ENCODE measurements around the gene NQO2. TPM values are rescaled to one million over a fixed set of nuclear protein-coding genes. Genes with fewer than 3 reads are reported as not detected.

Gene NQO2
- total RNA-seq, 1 experiment from 2014 or later: 26.8 TPM

- H3K9me3 ChIP-seq (ENCODE audit: low read length): no peaks in the 10 kb centered on the region
Observed at GRCh38 chr6:3022765-3023662, 23.3 kb downstream of the NQO2 start.

GRCh38 chr6:3023663-3024483, 24.2 kb downstream of the NQO2 start:
- Histone ChIP-seq H3K4me2 (ENCODE audit: low read length) (peak overlapping the region; percentile 43), H3K27me3 (ENCODE audit: low read length) (no peaks in the 10 kb centered on the region), H3K36me3 (ENCODE audit: low read depth, low read length) (peaks cover 6% of the 10 kb centered on the region; the same call in 1 of the 2 replicates), H3K4me3 (ENCODE audit: low read length) (no peak overlapping the region), H3K27ac (ENCODE audit: low read length) (peak overlapping the region; percentile 75), H3F3A (ENCODE audit: low read length, unreplicated experiment) (peaks cover 3% of the 10 kb centered on the region), H4K20me1 (ENCODE audit: low read length) (no peaks in the 10 kb centered on the region), H3K9me3 (ENCODE audit: low read length) (no peaks in the 10 kb centered on the region), H2AFZ (ENCODE audit: low read length) (peak overlapping the region; percentile 38), H3K79me2 (ENCODE audit: low read length) (peaks cover 5% of the 10 kb centered on the region; the same call in 1 of the 2 replicates), H3K9me2 (replicated peaks; ENCODE audit: low read length) (no peaks in the 10 kb centered on the region), H3K9ac (ENCODE audit: low read length) (peak overlapping the region; percentile 49), H3K4me1 (ENCODE audit: insufficient read depth, low read length) (peaks cover 24% of the 10 kb centered on the region)
- TF ChIP-seq CTCF (conservative IDR thresholded peaks at IDR 0.05; ENCODE audit: low read depth, low read length) (no peak), EZH2phosphoT487 (IDR thresholded peaks at IDR 0.05; ENCODE audit: borderline replicate concordance, low read length) (no peak), EZH2 (IDR thresholded peaks at IDR 0.05; ENCODE audit: low read length, unreplicated experiment) (no peak)
- ChIA-PET CTCF (no interaction called here), POLR2A (ENCODE audit: unreplicated experiment) (interaction anchor here (0.6 to 1.4 kb wide), 3 partner anchors 21 to 30 kb away, joined by 3 to 13 read pairs (median 4); no protein-coding TSS in a partner anchor)
- ATAC-seq (peak; percentile 98), DNase-seq (peak; percentile 90)
- BruUV-seq (replicated peaks): TSS peak; percentile 73
- intact Hi-C loops (cut with micrococcal nuclease): loop anchor here (1.0 kb wide), 1 partner anchor 25 kb away; the partner anchor contains the start of gene NQO2

More at GRCh38 chr6:3022765-3023662, 23.3 kb downstream of the NQO2 start:
- TF ChIP-seq EZH2 (IDR thresholded peaks at IDR 0.05; ENCODE audit: low read length, unreplicated experiment) (no peak), EZH2phosphoT487 (IDR thresholded peaks at IDR 0.05; ENCODE audit: borderline replicate concordance, low read length) (no peak), CTCF (conservative IDR thresholded peaks at IDR 0.05; ENCODE audit: low read depth, low read length) (no peak)
- H3K27ac ChIP-seq (ENCODE audit: low read length): peak overlapping the region; percentile 75
- no peak overlapping the region for H3K4me3 ChIP-seq (ENCODE audit: low read length)
- H3F3A ChIP-seq (ENCODE audit: low read length, unreplicated experiment): peaks cover 5% of the 10 kb centered on the region
- TSS peak; percentile 53 for BruUV-seq (replicated peaks)
- CTCF ChIA-PET: no interaction called here
- H2AFZ ChIP-seq (ENCODE audit: low read length): peak overlapping the region; percentile 38
- peaks cover 5% of the 10 kb centered on the region; the same call in 1 of the 2 replicates for H3K79me2 ChIP-seq (ENCODE audit: low read length)
- H3K27me3 ChIP-seq (ENCODE audit: low read length): no peaks in the 10 kb centered on the region
- DNase-seq (no peak), ATAC-seq (no peak)
- intact Hi-C loops (cut with micrococcal nuclease): loop anchor here (1.0 kb wide), 1 partner anchor 24 kb away; the partner anchor contains the start of gene NQO2
- POLR2A ChIA-PET (ENCODE audit: unreplicated experiment): interaction anchor here (1.0 kb wide), 1 partner anchor 24 kb away, joined by 13 read pairs; no protein-coding TSS in a partner anchor
- no peaks in the 10 kb centered on the region for H4K20me1 ChIP-seq (ENCODE audit: low read length)
- peak overlapping the region; percentile 49 for H3K9ac ChIP-seq (ENCODE audit: low read length)
- peak overlapping the region; percentile 43 for H3K4me2 ChIP-seq (ENCODE audit: low read length)
- H3K9me2 ChIP-seq (replicated peaks; ENCODE audit: low read length): no peaks in the 10 kb centered on the region
- peaks cover 6% of the 10 kb centered on the region; the same call in 1 of the 2 replicates for H3K36me3 ChIP-seq (ENCODE audit: low read depth, low read length)
- peaks cover 24% of the 10 kb centered on the region for H3K4me1 ChIP-seq (ENCODE audit: insufficient read depth, low read length)

Data from PC-3 (cell line).